Naive B cell (primary cell): ENCODE measurements around the gene PGS1. TPM values are rescaled to one million over a fixed set of nuclear protein-coding genes. Genes with fewer than 3 reads are reported as not detected.
"Not testable (repeated sequence)": the region's sequence is repeated elsewhere in the genome, so short reads cannot be mapped to it uniquely, and the experiment has no call there.

Source experiments
- ATAC-seq, 2 donors: fragments of 150-1000 bp; cut with Tn5 transposase; 2 replicates each; pipeline ENCODE4 v1.10.0; 2021; ENCODE audit warnings: low read depth in 2 of 2, mild to moderate bottlenecking in 2 of 2, moderate library complexity in 2 of 2
- DNase-seq: peaks from one replicate; pipeline ENCODE4 v3.0.0; 2022
- H3K27ac Mint-ChIP-seq, 6 donors: one replicate each; pipeline ENCODE4 v1.8.0; 2020 to 2022; ENCODE audit warnings: mild to moderate bottlenecking in 6 of 6, mixed read lengths in 6 of 6, moderate library complexity in 5 of 6, inconsistent platforms in 2 of 6
- H3K27me3 Mint-ChIP-seq, 3 donors: one replicate each; pipeline ENCODE4 v1.8.0; 2021 to 2022; ENCODE audit warnings: mixed read lengths in 3 of 3, mild to moderate bottlenecking in 1 of 3
- H3K36me3 Mint-ChIP-seq, 2 donors: one replicate each; pipeline ENCODE4 v1.8.0; 2020 to 2022; ENCODE audit warnings: mixed read lengths in 2 of 2, inconsistent platforms in 1 of 2, mild to moderate bottlenecking in 1 of 2
- H3K4me1 Mint-ChIP-seq, 3 donors: one replicate each; pipeline ENCODE4 v1.8.0; 2020 to 2022; ENCODE audit warnings: mixed read lengths in 3 of 3, inconsistent platforms in 1 of 3, mild to moderate bottlenecking in 1 of 3, moderate library complexity in 1 of 3
- H3K4me3 Mint-ChIP-seq, 8 donors: one replicate each; pipeline ENCODE4 v1.8.0; 2020 to 2022; ENCODE audit warnings: mild to moderate bottlenecking in 8 of 8, mixed read lengths in 8 of 8, moderate library complexity in 8 of 8, inconsistent platforms in 2 of 8
- H3K9me3 Mint-ChIP-seq, 7 donors: one replicate each; pipeline ENCODE4 v1.8.0; 2020 to 2022; ENCODE audit warnings: mixed read lengths in 7 of 7, mild to moderate bottlenecking in 5 of 7, inconsistent platforms in 2 of 7, moderate library complexity in 1 of 7
- polyA plus RNA-seq, 6 donors: library from polyadenylated mRNA; unstranded; fragments of 300-500 nt; fragmentation: Illumina TruSeq; gene quantifications; one replicate each; pipeline ENCODE4 v1.2.3, GENCODE V29; 2021; ENCODE audit warnings: low read depth in 6 of 6

Gene PGS1
- polyA plus RNA-seq, 6 donors from 2014 or later = 23.9 to 50.1 (median 29.8) TPM

GRCh38 chr17:78451753-78452152 lies 73.3 kb downstream of the PGS1 start:
- Mint-ChIP-seq H3K4me1 (peaks cover 0 to 5% (median 0%) of the 10 kb centered on the region in 3 donors), H3K27ac (no peak overlapping the region), H3K9me3 (peaks cover 0 to 2% (median 0%) of the 10 kb centered on the region in 7 donors), H3K27me3 (no peaks in the 10 kb centered on the region), H3K36me3 (no peaks in the 10 kb centered on the region), H3K4me3 (no peak overlapping the region)
- ATAC-seq = no peak
- no peak for DNase-seq

GRCh38 chr17:78454346-78454745 lies 75.9 kb downstream of the PGS1 start:
- no peak overlapping the region for H3K27ac Mint-ChIP-seq
- DNase-seq (no peak), ATAC-seq (no peak)
- H3K4me3 Mint-ChIP-seq = no peak overlapping the region
- H3K36me3 Mint-ChIP-seq = no peaks in the 10 kb centered on the region
- H3K4me1 Mint-ChIP-seq = peaks cover 0 to 5% (median 0%) of the 10 kb centered on the region in 3 donors
- no peaks in the 10 kb centered on the region for H3K9me3 Mint-ChIP-seq
- no peaks in the 10 kb centered on the region for H3K27me3 Mint-ChIP-seq

- Mint-ChIP-seq H3K4me3 (no peak overlapping the region), H3K9me3 (no peaks in the 10 kb centered on the region), H3K27me3 (no peaks in the 10 kb centered on the region), H3K27ac (no peak overlapping the region), H3K36me3 (no peaks in the 10 kb centered on the region), H3K4me1 (no peaks in the 10 kb centered on the region)
- no peak for ATAC-seq
- no peak for DNase-seq
Observed at GRCh38 chr17:78458091-78458490, 79.6 kb downstream of the PGS1 start.

GRCh38 chr17:78458736-78459335 lies 80.4 kb downstream of the PGS1 start:
- no peaks in the 10 kb centered on the region for H3K27me3 Mint-ChIP-seq
- DNase-seq = no peak
- H3K4me1 Mint-ChIP-seq = no peaks in the 10 kb centered on the region
- no peaks in the 10 kb centered on the region for H3K9me3 Mint-ChIP-seq
- H3K36me3 Mint-ChIP-seq = no peaks in the 10 kb centered on the region
- no peak overlapping the region for H3K4me3 Mint-ChIP-seq
- no peak overlapping the region for H3K27ac Mint-ChIP-seq
- no peak for ATAC-seq

GRCh38 chr17:78459696-78460095 lies 81.2 kb downstream of the PGS1 start:
- H3K36me3 Mint-ChIP-seq = no peaks in the 10 kb centered on the region
- ATAC-seq = no peak
- no peaks in the 10 kb centered on the region for H3K4me1 Mint-ChIP-seq
- no peak overlapping the region for H3K27ac Mint-ChIP-seq
- H3K4me3 Mint-ChIP-seq = no peak overlapping the region
- H3K9me3 Mint-ChIP-seq = no peaks in the 10 kb centered on the region
- no peaks in the 10 kb centered on the region for H3K27me3 Mint-ChIP-seq
- no peak for DNase-seq

- DNase-seq = no peak
- no peaks in the 10 kb centered on the region for H3K9me3 Mint-ChIP-seq
Observed at GRCh38 chr17:78460176-78460675, 81.8 kb downstream of the PGS1 start.

GRCh38 chr17:78460951-78461798 lies 82.7 kb downstream of the PGS1 start:
- no peak for DNase-seq
- ATAC-seq = no peak
- H3K9me3 Mint-ChIP-seq = no peaks in the 10 kb centered on the region
- no peaks in the 10 kb centered on the region for H3K4me1 Mint-ChIP-seq
- H3K27ac Mint-ChIP-seq = no peak overlapping the region
- no peaks in the 10 kb centered on the region for H3K36me3 Mint-ChIP-seq
- no peak overlapping the region for H3K4me3 Mint-ChIP-seq
- H3K27me3 Mint-ChIP-seq = no peaks in the 10 kb centered on the region

More at GRCh38 chr17:78460176-78460675, 81.8 kb downstream of the PGS1 start:
- ATAC-seq = no peak
- no peaks in the 10 kb centered on the region for H3K36me3 Mint-ChIP-seq
- H3K27me3 Mint-ChIP-seq = no peaks in the 10 kb centered on the region
- no peaks in the 10 kb centered on the region for H3K4me1 Mint-ChIP-seq
- no peak overlapping the region for H3K4me3 Mint-ChIP-seq
- H3K27ac Mint-ChIP-seq = no peak overlapping the region

- no peak for ATAC-seq
- Mint-ChIP-seq H3K27me3 (no peaks in the 10 kb centered on the region), H3K27ac (no peak overlapping the region), H3K4me1 (no peaks in the 10 kb centered on the region), H3K9me3 (no peaks in the 10 kb centered on the region), H3K4me3 (no peak overlapping the region), H3K36me3 (no peaks in the 10 kb centered on the region)
- DNase-seq = no peak
Observed at GRCh38 chr17:78461799-78462053, 83.3 kb downstream of the PGS1 start.

- Mint-ChIP-seq H3K4me1 (no peaks in the 10 kb centered on the region), H3K27ac (peak overlapping the region in 1 of 6 donors; percentile 59), H3K4me3 (no peak overlapping the region), H3K9me3 (no peaks in the 10 kb centered on the region), H3K36me3 (no peaks in the 10 kb centered on the region), H3K27me3 (no peaks in the 10 kb centered on the region)
- no peak for ATAC-seq
- no peak for DNase-seq
Observed at GRCh38 chr17:78462148-78462547, 83.7 kb downstream of the PGS1 start.

GRCh38 chr17:78466109-78466785 lies 87.8 kb downstream of the PGS1 start:
- H3K27me3 Mint-ChIP-seq, H3K9me3 Mint-ChIP-seq, H3K4me3 Mint-ChIP-seq, ATAC-seq, H3K36me3 Mint-ChIP-seq, DNase-seq, H3K27ac Mint-ChIP-seq, H3K4me1 Mint-ChIP-seq: not testable (repeated sequence)

- Mint-ChIP-seq H3K4me3 (no peak overlapping the region), H3K27ac (peak overlapping the region in 1 of 6 donors; percentile 13), H3K27me3 (peaks cover 0 to 5% (median 5%) of the 10 kb centered on the region in 3 donors), H3K9me3 (no peaks in the 10 kb centered on the region), H3K36me3 (no peaks in the 10 kb centered on the region), H3K4me1 (no peaks in the 10 kb centered on the region)
- ATAC-seq (no peak), DNase-seq (no peak)
Observed at GRCh38 chr17:78466786-78467715, 88.6 kb downstream of the PGS1 start.

- no peaks in the 10 kb centered on the region for H3K36me3 Mint-ChIP-seq
- ATAC-seq (no peak), DNase-seq (no peak)
- H3K27me3 Mint-ChIP-seq = peaks cover 0 to 16% (median 12%) of the 10 kb centered on the region in 3 donors
- H3K4me3 Mint-ChIP-seq = no peak overlapping the region
- peaks cover 0 to 5% (median 0%) of the 10 kb centered on the region in 3 donors for H3K4me1 Mint-ChIP-seq
- no peak overlapping the region for H3K27ac Mint-ChIP-seq
- H3K9me3 Mint-ChIP-seq = no peaks in the 10 kb centered on the region
Observed at GRCh38 chr17:78468366-78468765, 89.9 kb downstream of the PGS1 start.

GRCh38 chr17:78469443-78469842 lies 91.0 kb downstream of the PGS1 start:
- Mint-ChIP-seq H3K4me1 (peaks cover 0 to 5% (median 0%) of the 10 kb centered on the region in 3 donors), H3K27ac (no peak overlapping the region), H3K27me3 (peaks cover 2 to 16% (median 12%) of the 10 kb centered on the region in 3 donors), H3K9me3 (no peaks in the 10 kb centered on the region), H3K36me3 (no peaks in the 10 kb centered on the region), H3K4me3 (no peak overlapping the region)
- no peak for ATAC-seq
- DNase-seq = no peak
